Activated CD8-positive, alpha-beta memory T cell treated with anti-CD3 and anti-CD28 coated beads, Interleukin-2, amount 50 U/mL, for 4 hours (primary cell): ENCODE results near the gene MAP3K21.

ENCODE experiments used
- DNase-seq: peaks from one replicate; pipeline ENCODE4 v3.0.0-alpha.2; 2020

The MAP3K21 gene

GRCh38 chr1:233390842-233391737, 63.6 kb downstream of the MAP3K21 start:
- no peak for DNase-seq

GRCh38 chr1:233393084-233393840, 65.7 kb downstream of the MAP3K21 start:
- no peak for DNase-seq

DNA sequence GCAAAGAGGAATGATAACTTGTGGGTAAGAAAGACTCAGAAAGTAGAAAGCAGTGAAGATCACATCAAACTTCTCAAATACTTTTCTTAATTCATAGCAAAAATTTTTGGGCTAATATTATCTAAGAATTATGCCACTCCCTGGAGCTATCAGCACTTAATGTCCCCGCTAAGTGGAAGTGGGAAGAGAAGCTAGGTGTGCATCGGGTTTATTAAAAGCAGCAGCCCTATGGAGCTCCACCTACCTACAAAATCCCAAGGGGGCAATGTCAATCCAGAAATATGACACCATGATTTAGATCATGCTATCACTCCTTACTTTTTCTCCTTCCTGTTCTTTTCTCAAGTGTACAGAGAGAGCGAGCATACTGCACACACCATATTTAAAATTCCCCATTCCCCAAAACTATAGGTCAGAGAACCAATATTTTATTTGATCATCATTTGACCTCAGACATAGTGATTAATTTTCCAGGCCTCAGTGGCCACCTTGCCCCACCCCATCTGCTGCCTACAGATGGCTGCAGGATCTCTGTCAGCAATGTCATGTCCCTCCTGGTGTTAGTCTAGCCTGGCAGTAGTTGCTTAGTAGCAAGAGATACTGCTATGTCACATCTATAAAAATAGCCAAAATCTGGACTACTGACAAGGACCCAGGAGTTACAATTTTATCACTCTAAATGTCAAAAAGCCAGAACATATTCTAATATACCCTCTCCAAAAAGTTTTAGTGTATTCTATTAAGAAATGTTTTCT, 66.6 kb downstream of the MAP3K21 start:
- no peak for DNase-seq

- no peak for DNase-seq
These were observed 67.6 kb downstream of the MAP3K21 start for GRCh38 chr1:233394860-233395717.

GRCh38 chr1:233395863-233396646, 68.5 kb downstream of the MAP3K21 start:
- no peak for DNase-seq

DNA sequence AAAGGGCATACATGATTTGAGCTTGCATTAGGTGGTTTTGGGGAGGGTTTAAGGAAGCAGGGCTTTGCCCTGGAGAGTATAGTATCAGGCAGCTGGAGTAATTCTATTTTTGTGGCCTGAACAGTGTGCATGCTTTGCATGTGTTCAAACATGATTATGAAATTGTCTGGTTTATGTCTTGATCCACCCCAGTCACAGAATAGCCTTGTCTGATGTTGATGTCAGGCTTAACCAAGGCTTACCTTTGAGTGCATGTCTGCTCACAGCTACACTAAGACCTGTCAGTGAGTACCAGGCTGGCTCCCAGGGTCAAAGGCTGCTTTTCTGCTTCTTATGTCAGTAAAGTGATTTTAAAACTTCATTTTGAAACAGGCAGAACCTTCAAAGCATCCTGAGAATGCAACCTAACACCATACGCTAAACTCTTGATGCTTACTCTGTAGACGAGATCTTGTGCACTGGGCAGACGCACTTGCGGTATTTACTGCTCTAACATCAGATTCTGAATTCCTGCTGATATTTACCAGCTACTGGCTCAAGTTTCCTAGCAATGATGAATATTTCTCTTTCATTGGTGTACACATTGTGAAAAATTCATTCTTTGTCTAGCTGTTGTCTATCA, 78.9 kb downstream of the MAP3K21 start:
- no peak for DNase-seq

GRCh38 chr1:233406994-233407631, 79.6 kb downstream of the MAP3K21 start:
- DNase-seq, result no peak

- DNase-seq, result no peak
These were observed 82.0 kb downstream of the MAP3K21 start for GRCh38 chr1:233409540-233409939.

DNA sequence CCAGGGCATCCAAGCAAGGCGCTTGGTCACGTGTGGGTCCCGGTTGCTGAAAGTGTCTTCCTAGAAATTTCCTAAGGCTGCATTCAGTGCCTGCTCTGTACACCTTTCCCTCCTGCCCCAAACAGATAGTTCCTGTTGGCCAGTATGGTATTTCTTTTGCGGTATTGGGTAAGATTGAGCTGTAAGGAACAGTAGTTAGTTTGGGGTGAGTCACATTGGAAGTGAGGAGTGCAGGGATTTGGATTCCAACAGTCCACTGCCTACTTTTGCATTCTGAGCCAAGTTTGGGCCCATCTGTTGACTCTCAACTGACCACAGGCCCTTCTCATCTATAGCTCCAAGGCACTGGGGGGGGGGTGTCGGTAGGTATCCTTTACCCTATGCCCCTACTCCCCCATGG, 83.4 kb downstream of the MAP3K21 start:
- no peak for DNase-seq

GRCh38 chr1:233412812-233413211, 85.3 kb downstream of the MAP3K21 start:
- DNase-seq, result no peak

DNA sequence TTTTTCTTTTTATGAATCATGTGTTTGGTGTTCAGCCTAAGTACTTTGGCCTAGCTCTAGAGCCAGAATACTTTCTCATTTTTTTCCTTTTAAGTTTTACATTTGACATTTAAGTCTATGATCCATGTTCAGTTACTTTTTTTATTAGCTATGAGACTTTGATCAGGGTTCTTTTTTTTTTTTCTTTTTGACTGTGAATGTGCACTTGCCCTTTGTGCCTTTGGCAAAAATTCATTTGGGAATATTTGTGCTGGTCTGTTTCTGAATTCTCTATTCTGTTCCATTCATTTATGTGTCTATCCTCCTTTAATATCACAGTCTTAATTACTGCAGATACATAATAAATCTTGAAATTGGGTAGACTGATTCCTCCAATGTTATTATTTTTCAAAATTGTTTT, 93.8 kb downstream of the MAP3K21 start:
- DNase-seq, result no peak

DNA sequence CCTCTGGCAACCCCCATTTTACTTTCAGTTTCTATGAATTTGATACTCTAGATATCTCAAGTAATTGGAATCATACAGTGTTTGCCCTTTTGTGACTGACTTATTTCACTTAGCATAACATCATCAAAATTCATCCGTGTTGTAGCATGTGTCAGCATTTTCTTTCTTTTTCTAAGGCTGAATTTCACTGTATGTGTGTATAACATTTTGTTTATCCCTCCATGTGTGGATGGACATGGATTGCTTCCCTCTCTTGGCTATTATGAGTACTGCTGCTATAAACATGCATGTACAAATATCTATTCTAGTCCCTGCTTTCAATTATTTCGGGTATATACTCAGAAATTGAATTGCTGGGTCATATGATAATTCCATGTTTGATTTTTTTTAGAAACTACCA, 97.3 kb downstream of the MAP3K21 start:
- no peak for DNase-seq

DNA sequence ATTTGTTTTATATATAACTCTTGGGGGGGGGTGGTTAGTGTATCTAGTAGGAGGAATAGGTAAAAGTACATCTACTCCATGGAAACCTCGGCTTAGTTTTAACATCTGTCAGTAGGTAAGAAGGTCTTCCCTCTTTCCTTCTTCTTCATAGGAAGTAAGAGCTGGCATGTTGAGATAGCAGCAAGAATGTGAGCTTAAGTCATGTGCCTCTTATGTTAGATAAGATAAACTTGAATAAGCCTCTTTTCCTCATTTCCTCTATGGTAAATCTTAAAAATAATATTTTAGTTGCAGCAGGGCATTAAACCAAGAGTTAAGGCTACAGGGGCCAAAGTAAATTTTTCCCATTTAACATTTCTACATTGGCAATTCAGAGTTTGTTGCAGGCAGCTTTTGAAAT, 100.4 kb downstream of the MAP3K21 start:
- DNase-seq, result no peak

GRCh38 chr1:233431753-233432403, 104.4 kb downstream of the MAP3K21 start:
- DNase-seq, result no peak

- no peak for DNase-seq
These were observed 105.4 kb downstream of the MAP3K21 start for GRCh38 chr1:233432916-233433315.

- DNase-seq, result no peak
These were observed 106.1 kb downstream of the MAP3K21 start for GRCh38 chr1:233433436-233434210.
